Erythroblast (primary cell): Measurements from ENCODE around the gene ASPG.

Source experiments
- DNase-seq, 2 experiments: peaks; one replicate each; lab custom pipeline; 2025; lab: John Stamatoyannopoulos, UW
- GATA1 ChIP-seq: IDR thresholded peaks from 2 replicates; pipeline ENCODE4 v1.6.1; 2011; ENCODE audit warnings: low read depth, mild to moderate bottlenecking, control low read depth, low read length, moderate library complexity
- POLR2A ChIP-seq: IDR thresholded peaks from 2 replicates; pipeline ENCODE4 v1.6.1; 2011; ENCODE audit warnings: mild to moderate bottlenecking, low read length

Gene ASPG

DNA sequence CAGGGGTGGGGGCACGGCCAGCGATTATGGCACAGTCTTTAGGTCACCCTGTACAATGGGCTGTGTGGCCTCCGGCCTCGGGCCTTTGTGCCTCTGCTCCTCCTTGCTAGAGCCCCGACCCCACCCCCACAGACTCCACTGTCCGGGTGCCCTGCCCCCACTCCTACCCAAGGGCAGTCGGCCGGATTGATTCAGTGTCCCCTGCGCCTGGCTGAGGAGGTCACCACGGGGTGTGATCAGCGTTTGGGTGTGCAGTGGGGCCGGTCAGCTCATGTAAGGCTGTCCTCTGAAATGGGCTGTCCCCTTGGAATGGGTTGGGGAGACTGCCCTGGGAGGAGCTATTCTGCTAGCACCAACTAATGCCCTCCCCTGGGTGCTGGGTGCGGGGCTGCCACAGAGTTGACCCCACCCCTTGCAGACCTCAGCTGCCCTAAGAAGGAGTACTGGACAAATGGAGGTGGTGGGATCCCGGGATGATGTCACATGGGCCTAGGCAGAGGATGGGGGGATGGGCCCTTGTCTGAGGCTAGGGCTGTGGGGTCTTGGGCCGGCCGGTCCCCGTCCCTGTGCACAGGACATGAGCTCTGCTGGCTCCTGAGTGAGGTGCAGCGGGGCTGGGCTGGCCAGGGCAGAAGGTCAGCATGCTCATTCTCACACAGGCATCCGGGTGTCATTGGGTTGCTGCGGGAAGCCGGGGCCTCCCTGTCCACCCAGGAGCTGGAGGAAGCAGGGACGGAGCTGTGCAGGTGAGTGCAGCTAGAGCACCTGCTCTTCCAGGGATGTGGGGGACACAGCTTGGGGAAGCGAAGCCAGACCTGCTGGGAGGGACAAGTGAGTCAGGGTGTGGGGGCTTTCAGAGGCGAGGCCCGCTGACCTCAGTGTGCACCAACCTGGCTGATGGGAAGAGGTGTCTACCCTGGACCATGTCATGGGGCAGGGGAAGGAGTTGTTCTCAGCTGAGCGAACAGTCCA, 23.4 kb downstream of the ASPG start:
- TF ChIP-seq POLR2A (no peak), GATA1 (no peak)
- DNase-seq: no peak

DNA sequence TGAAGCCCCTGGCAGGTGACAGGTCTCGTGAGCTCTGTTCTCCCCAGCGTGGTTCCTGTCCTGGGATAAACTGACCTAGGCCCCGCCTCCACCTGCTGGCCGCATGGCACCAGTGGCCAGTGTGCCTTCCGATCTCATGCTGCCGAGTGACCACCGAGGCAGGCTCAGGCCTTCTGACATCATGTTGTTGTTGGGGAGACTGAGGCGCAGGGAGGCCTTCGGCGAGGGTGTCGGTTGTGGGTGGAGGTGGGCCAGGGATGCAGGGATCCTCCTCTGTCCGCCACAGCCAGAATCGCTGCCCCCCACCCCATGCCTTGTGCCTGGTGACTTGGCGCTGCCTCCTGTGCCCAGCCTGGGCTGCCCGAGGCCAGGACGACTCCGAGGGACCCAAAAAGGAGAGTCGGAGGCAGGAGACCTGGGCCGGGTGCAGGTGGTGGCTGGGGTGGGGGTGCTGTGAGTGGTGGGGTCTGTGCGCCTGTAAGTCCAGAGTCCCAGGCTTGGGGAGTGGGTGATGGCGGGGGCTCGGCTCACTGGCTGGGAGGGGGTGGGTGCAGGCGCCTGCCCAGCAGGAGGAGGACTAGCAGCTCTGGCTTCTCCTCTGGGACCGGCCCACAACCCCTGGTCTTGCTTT, 24.3 kb downstream of the ASPG start:
- DNase-seq: no peak
- TF ChIP-seq GATA1 (no peak), POLR2A (no peak)

DNA sequence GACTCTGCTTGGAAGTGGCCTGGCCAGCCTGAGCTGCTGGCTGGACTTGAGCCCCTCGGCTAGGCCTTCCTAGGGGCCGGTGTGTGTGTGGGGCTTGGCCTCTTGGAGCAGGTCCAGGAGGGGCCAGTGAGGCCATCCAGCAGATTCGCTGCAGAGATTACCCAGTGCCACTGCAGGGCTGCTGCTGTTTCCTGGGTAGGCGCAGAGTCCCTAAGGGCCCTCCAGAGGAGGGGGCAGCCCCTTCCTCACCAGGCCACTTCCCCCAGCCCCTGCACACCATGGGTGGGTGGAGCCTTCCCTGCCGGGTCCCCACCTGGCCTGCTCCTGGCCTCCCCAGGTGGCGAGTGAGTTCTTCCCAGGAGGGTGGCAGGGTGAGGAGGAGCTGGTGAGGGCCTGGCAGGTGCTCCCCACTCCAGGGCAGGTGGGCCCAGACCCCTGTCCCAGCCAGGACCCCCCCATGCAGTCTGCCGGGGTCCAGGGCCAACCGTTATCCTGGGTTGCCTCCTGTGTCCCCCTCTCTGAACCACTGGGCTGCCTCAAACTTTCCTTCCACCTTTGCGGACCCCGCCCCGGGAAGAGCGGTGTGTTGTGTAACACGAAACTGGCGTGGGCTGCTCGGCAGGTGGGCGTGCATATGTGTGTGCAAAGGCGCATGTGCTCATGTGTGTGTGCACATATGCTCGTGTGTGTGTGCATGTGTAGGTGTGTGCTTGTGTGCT, 25.1 kb downstream of the ASPG start:
- TF ChIP-seq GATA1: no peak
- TF ChIP-seq POLR2A: no peak
- no peak for DNase-seq

DNA sequence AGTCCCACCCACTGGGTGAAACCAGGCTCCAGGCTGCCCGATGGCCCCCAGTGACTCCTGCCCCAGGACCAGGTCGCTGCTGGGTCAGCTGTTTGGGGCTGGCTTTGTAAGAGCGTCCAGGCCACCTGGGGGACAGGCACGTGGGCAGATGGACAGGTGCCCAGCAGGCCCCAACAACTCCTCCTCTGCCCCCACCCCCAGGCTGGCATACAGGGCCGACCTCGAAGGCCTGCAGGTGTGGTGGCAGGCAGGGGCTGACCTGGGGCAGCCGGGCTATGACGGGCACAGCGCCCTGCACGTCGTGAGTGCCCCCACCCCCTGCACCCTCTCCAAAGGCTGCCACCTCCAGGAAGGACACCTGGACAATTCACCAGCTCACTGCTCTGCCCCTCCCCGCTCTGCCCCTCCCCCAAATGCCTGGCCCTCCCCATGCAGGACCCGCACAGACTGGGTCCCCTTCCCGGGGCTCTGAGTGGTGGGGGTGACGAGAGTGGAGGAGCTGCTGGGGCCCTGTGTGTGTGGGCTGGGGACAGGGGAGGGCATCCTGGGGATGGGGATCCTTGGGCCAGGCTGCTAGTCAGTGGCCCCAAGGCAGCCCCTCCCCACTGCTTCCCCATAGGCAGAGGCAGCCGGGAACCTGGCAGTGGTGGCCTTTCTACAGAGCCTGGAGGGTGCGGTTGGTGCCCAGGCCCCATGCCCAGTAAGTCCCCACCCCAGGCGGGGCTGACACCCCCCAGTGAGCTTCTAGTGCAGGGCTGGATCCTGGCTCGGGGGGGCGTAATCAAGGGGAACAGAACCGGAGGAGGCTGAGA, 26.0 kb downstream of the ASPG start:
- TF ChIP-seq GATA1: no peak
- TF ChIP-seq POLR2A: no peak

DNA sequence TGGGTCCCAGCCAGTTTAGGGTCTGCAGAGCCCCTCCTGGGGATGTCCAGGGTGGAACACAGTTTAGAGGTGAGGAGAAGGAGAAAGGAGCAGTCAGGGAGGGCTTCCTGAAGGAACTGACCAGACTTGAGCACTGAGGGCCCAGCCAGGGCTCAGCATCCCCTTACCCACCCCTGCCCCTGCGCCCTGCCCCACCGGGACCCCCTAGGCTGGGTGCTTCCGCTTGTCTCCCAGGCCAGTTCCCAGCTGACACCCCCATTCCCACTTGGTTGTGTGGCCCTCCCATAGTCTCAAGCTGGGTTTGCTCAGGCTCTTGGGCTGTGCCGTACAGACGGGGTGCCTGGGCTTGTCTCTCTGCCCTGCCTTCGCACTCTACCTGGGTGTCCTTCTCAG, 26.6 kb downstream of the ASPG start:
- DNase-seq: no peak
- no peak for TF ChIP-seq POLR2A
- TF ChIP-seq GATA1: no peak

More for the DNA sequence above, 26.0 kb downstream of the ASPG start:
- DNase-seq: no peak

DNA sequence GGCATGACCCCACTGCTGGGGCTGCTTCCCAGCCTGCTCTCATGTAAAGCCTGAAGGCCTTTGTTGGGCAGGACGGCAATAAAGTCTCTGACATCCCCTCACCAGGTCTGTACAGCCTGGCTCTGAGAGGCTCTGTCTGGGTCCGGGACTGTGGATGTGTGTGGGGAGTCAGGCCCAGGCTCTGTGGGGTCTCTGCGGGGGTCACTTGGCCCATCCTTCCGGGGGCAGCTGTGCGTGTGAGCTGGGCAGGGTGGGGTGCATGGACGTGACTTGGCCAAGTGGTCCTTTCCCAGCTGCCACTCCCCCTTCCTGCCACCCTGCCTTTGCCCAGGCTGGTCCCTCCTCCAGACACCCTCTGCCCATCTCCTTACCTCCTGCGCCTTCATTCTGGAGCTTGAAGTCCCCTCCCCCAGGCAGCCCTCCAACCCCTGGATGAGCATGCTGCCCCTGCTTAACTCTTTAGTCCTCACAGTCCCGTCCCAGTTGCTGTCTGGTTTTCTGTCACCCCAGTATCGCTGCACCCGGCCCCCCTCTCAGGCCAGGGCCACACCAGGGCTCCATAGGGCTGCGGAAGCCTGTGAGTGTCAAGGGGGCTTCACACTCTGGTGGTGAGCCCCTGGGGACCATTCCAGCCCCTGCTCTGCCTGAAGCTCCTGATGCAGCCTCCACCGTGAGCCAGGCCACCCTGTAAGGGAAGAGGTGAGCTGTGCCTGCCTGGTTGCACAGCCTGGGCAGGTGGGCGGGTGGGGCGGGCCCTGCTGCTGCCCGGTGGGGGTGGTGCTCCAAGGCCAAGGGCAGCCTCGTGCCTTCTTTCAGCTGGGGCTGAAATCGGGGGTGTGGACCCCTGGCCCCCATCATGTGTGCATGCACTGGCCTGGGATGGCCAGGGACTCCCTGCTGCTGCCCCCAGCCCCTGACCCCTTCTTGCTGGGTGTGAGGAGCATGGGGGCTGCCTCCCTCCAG, 27.4 kb downstream of the ASPG start:
- TF ChIP-seq POLR2A: no peak
- no peak for TF ChIP-seq GATA1
- DNase-seq: no peak

DNA sequence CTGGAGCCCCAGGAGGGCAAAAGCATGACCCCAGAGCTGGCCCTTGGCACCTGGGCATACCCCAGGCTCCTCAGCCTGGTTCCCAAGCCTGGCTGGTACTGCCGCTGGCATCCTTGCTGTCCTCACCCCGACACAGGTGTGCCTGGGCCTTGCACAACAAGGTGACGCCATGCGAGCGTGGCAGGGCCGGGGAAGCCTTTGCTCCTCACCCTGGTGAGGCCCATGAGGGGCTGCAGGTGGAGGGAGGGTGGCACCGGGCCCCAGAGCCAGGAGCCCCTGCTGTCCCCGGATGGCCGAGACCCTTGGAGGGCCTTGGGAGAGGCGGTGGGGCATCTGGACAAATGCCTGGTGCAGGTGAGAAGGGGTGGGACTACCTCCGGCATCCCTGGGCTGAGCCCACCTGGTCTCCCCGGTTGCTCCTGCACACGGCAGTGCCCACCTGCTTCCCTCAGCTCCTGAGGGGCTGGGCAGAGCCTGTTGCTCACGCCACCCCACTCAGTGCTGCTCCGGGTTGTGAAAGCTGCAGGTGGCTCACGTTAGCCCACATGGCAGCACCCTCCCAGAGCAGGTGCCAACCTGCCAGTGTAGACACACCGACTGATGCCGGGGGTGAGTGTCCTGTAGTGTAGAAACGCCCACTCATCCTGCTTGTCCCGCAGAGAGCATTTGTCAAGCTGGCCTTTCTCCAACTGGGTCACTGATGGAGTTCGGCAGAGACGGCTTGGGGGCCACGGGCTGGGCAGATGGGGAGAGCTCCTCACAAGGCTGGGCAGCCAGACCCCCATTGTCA, 28.3 kb downstream of the ASPG start:
- no peak for TF ChIP-seq POLR2A
- TF ChIP-seq GATA1: no peak
- no peak for DNase-seq

DNA sequence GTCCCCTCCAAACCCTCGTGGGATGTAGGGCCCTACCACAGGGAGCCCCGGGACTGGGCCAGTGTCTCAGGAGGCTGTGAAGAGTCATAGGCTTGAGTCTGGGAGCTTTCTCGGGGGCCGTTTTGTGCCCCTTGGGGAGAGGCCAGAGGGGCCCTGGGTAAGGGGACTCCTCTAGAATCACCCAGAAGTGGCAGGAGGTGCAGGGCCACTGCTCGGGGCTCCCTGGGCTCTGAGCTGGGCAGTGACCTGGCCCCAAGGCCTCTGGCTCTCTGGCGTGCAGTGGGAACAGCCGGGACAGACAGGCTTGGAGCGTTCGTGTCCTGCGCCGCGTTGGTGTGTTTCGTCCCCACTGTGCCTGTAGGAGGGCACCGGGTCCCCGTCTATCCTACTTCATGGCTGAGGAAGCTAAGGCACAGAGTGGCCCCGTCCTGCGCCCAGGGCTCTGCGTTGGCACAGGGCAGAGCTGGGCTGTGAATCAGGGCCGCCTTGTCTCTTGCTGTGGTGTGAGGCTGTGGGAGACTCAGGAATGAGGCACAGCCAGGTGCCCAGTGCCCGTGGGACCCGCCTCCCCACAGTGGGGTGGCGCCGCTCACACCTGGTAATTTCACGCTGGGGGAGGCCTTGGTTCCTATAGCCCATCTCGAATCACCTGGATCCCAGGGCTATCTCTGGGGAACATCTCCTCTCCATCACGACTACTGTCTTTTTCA, 29.1 kb downstream of the ASPG start:
- no peak for DNase-seq
- no peak for TF ChIP-seq GATA1
- TF ChIP-seq POLR2A: no peak

DNA sequence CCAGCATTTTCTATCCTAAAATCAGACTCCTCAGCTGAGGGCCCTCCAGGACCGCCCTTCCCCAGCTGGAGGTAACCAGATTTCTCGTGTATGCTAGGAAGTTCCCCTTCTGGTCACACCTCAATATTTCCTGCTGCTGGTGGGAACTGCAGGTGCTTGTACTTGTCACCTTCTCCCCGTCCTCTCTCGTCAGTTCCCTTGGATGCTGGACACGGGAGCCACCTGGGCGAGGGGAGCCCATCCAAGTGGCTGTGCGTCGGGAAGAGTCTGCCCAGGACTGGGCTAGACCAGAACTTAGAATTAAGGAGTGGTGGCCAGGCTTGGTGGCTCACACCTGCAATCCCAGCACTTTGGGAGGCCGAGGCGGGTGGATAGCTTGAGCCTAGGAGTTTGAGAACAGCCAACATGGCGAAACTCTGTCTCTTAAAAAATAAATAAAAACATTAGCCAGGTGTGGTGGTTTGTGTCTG, 29.7 kb downstream of the ASPG start:
- TF ChIP-seq GATA1 (no peak), POLR2A (no peak)

DNA sequence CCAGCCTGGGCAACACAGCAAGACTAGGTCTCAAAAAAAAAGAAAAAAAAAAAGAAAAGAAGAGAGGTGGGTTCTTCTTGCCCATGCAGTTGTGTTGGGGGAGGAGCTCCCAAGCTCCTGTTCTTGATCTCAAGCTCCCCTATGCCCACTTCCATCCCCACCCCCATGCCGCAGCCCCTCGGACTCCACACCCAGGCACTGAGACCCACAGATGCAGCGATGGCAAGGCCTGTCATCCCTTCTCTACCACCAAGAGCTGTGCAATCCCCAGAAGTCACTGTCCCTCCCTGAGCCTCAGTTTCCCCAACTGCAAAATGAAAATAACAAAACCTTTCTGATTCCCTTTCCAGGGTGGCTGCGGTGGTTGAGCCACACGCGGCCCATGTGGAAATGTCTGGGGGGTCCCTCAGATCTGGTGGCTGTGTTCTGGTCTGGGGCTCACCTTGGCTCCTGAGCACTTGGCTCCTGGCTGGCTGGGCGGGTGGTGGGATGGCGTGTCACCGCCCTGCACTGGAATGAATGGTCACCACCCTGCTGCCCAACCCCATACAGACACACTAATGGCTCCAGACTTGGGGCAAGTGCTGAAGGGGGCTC, 30.3 kb downstream of the ASPG start:
- DNase-seq: no peak
- TF ChIP-seq GATA1 (no peak), POLR2A (no peak)

More for the DNA sequence above, 29.7 kb downstream of the ASPG start:
- no peak for DNase-seq
